K562 (cell line): ENCODE results near the gene EPHB1. TPM values are rescaled to one million over a fixed set of nuclear protein-coding genes. Genes with fewer than 3 reads are reported as not detected.

Experiments used
- ATAC-seq: fragments of 200-7000 bp; cut with Tn5 transposase; 3 replicates; pipeline ENCODE4 v1.9.1; 2020; ENCODE audit warnings: moderate library complexity
- BruUV-seq: library from RNA; stranded (reverse); fragments of 400-500 nt; replicated peaks from 2 replicates; lab custom pipeline; 2021; lab: Mats Ljungman, UMichigan
- CTCF ChIA-PET: fragments of 300-600 bp; formaldehyde crosslinking; extraction: SDS; loops from one replicate; lab custom pipeline; 2021; ENCODE audit warnings: low intra/inter-chr PET ratio; lab: Yijun Ruan, JAX
- POLR2A ChIA-PET: fragments of 300-600, 350-650 bp; sonication (Branson Sonifier 250); formaldehyde crosslinking; extraction: SDS; loops from one replicate; lab custom pipeline; 2021; ENCODE audit warnings: antibody characterized with exemption, inconsistent platforms; lab: Yijun Ruan, JAX
- DNase-seq, 4 experiments: peaks; one replicate each; pipeline versions ENCODE4 v3.0.0 to v3.0.0-alpha.2; 2011 to 2018; ENCODE audit warnings: low spot score in 3 of 4, mixed read lengths in 3 of 4; ENCODE audit errors: extremely low read depth in 1 of 4
- FAIRE-seq: peaks from 2 replicates; lab custom pipeline; 2011; peaks lifted over from hg19 to GRCh38; lab: Jason Lieb, UNC
- H2AFZ ChIP-seq: 2 replicates; pipeline ENCODE4 v1.6.0; 2011; ENCODE audit warnings: low read depth, low read length, control low read depth, inconsistent platforms
- H3K27ac ChIP-seq: fragments of 200-600 bp; 3 replicates; pipeline ENCODE4 v1.8.0; 2011; ENCODE audit warnings: low read depth, mild to moderate bottlenecking, control low read depth, inconsistent platforms, low read length, moderate library complexity, mixed read lengths; ENCODE audit errors: extremely low read depth
- H3K27me3 ChIP-seq, 2 experiments: fragments of 300-600 bp in 1 of 2; 2 replicates in 1 of 2; 3 replicates in 1 of 2; pipeline versions ENCODE4 v1.6.0 to v1.8.0; 2011; ENCODE audit warnings: inconsistent platforms in 2 of 2, low read length in 2 of 2, mild to moderate bottlenecking in 1 of 2, mixed read lengths in 1 of 2, moderate library complexity in 1 of 2; ENCODE audit not compliant: control insufficient read depth in 2 of 2, insufficient read depth in 2 of 2
- H3K36me3 ChIP-seq: fragments of 300-600 bp; 3 replicates; pipeline ENCODE4 v1.8.0; 2011; ENCODE audit warnings: mild to moderate bottlenecking, low read length, inconsistent platforms; ENCODE audit not compliant: control insufficient read depth, insufficient read depth
- H3K4me1 ChIP-seq, 2 experiments: fragments of 200-600 bp in 1 of 2; replicated peaks in 1 of 2; 2 replicates in 1 of 2; 3 replicates in 1 of 2; pipeline versions ENCODE4 v1.5.1 to v1.8.0; 2011; ENCODE audit warnings: inconsistent platforms in 2 of 2, low read length in 2 of 2, mild to moderate bottlenecking in 1 of 2, mixed read lengths in 1 of 2, moderate library complexity in 1 of 2; ENCODE audit not compliant: control insufficient read depth in 2 of 2, insufficient read depth in 2 of 2
- H3K4me2 ChIP-seq: 2 replicates; pipeline ENCODE4 v1.6.1; 2011; ENCODE audit warnings: low read length, control low read depth, inconsistent platforms, mixed read lengths; ENCODE audit not compliant: insufficient read depth
- H3K4me3 ChIP-seq: fragments of 200-600 bp; sonication (generic), shearing (Covaris generic); 2 replicates; pipeline ENCODE4 v1.5.1; 2016; ENCODE audit warnings: control low read depth, inconsistent platforms
- H3K79me2 ChIP-seq: fragments of 200-600 bp; 3 replicates; pipeline ENCODE4 v1.8.0; 2011; ENCODE audit warnings: low read length, inconsistent platforms; ENCODE audit not compliant: control insufficient read depth, insufficient read depth
- H3K9ac ChIP-seq, 2 experiments: 2 replicates each; pipeline versions ENCODE4 v1.6.0 to v1.6.1; 2011; ENCODE audit warnings: low read depth in 2 of 2, low read length in 2 of 2, control low read depth in 1 of 2, inconsistent platforms in 1 of 2, mild to moderate bottlenecking in 1 of 2, mixed read lengths in 1 of 2; ENCODE audit not compliant: insufficient read depth in 1 of 2
- H3K9me1 ChIP-seq: one replicate; pipeline ENCODE4 v1.6.0; 2011; ENCODE audit warnings: inconsistent platforms, mild to moderate bottlenecking, low read length, moderate library complexity; ENCODE audit not compliant: control insufficient read depth, insufficient read depth
- H3K9me3 ChIP-seq: replicated peaks from 2 replicates; pipeline ENCODE4 v1.5.1; 2011; ENCODE audit warnings: low read depth, low read length, inconsistent platforms; ENCODE audit not compliant: control insufficient read depth, insufficient read depth
- H4K20me1 ChIP-seq: replicated peaks from 2 replicates; pipeline ENCODE4 v1.6.1; 2011; ENCODE audit warnings: low read length, inconsistent platforms, mixed read lengths; ENCODE audit not compliant: control insufficient read depth, insufficient read depth
- ARID2 ChIP-seq: fragments of 450-650 bp; IDR thresholded peaks from 2 replicates; pipeline ENCODE4 v1.6.1; 2017; ENCODE audit warnings: antibody characterized with exemption, mild to moderate bottlenecking
- CBX5 ChIP-seq: IDR thresholded peaks from 2 replicates; pipeline ENCODE4 v1.6.1; 2014; ENCODE audit warnings: low read depth, borderline replicate concordance
- FOXK1 ChIP-seq: sonication (generic); formaldehyde crosslinking; IDR thresholded peaks from 2 replicates; pipeline ENCODE4 v1.8.0; 2022; ENCODE audit warnings: missing genetic modification reagents, mild to moderate bottlenecking, borderline replicate concordance
- POLR2AphosphoS2 ChIP-seq: IDR thresholded peaks from 2 replicates; pipeline ENCODE4 v1.6.1; 2012; ENCODE audit warnings: low read length, improper control_type of control experiment
- POLR2B ChIP-seq: fragments of 450-650 bp; IDR thresholded peaks from 2 replicates; pipeline ENCODE4 v1.6.1; 2018; ENCODE audit warnings: low read depth; ENCODE audit not compliant: partially characterized antibody
- WGBS: fragments of 100-300 bp; shearing (Covaris generic); methylation state at CpG from one replicate; pipeline ENCODE4 v1.1.6; 2016; ENCODE audit warnings: low coverage, mixed read lengths; ENCODE audit not compliant: insufficient coverage; ENCODE audit errors: missing lambda C conversion rate; 5-methylcytosine and 5-hydroxymethylcytosine counted together
- in situ Hi-C: fragments of 300-500 bp; cut with MboI; formaldehyde crosslinking; loops from 4 replicates; pipeline ENCODE4 v1.15.0; 2018; ENCODE audit warnings: inconsistent platforms, mixed read lengths
- intact Hi-C: fragments of 100-400 bp; cut with micrococcal nuclease; formaldehyde crosslinking; loops from 2 replicates; pipeline ENCODE4 v1.14.2; 2022
- polyA plus RNA-seq, 8 experiments: library from polyadenylated mRNA; depleted of rRNA in 4 of 8; stranded (reverse) in 5 of 8; unstranded in 3 of 8; fragments of >200 nt; fragmentation: Nextera tagmentation in 2 of 8; fragmentation: Illumina TruSeq in 1 of 8; extraction: Ambion mirVana in 2 of 8; extraction: Trizol in 1 of 8; gene quantifications; 2 replicates each; pipeline versions ENCODE4 v1.2.1 to v1.2.3, GENCODE V29; 2011 to 2014; ENCODE audit warnings: inconsistent platforms in 1 of 8, missing spikeins in 1 of 8
- total RNA-seq, 7 experiments: library from RNA; depleted of rRNA in 6 of 7; stranded (reverse); fragments of >200 nt in 6 of 7; fragmentation: Illumina TruSeq in 2 of 7; extraction: Trizol in 2 of 7; gene quantifications; 2 replicates each; pipeline versions ENCODE4 v1.2.1 to v1.2.3, GENCODE V29; 2011 to 2021; ENCODE audit warnings: low replicate concordance in 1 of 7
- TF ChIP-seq, protein P1 (sequence below): sonication (generic); formaldehyde crosslinking; IDR thresholded peaks from 2 replicates; pipeline ENCODE4 v1.8.1; 2022; ENCODE audit warnings: missing genetic modification reagents
- TF ChIP-seq, protein P2 (sequence below): sonication (generic); formaldehyde crosslinking; IDR thresholded peaks from 2 replicates; pipeline ENCODE4 v1.8.1; 2023; ENCODE audit warnings: mild to moderate bottlenecking, missing genetic modification reagents
- TF ChIP-seq, protein P3 (sequence below): fragments of 250-450 bp; sonication (Bioruptor Pico); IDR thresholded peaks from 2 replicates; pipeline ENCODE4 v1.5.0; 2022; ENCODE audit warnings: mild to moderate bottlenecking

The EPHB1 gene
- total and polyA plus RNA-seq, 9 of the 15 experiments (the other 6 are each of a cell fraction or from before 2014, with no cell fraction given): 0.29 TPM; not detected in 8

DNA sequence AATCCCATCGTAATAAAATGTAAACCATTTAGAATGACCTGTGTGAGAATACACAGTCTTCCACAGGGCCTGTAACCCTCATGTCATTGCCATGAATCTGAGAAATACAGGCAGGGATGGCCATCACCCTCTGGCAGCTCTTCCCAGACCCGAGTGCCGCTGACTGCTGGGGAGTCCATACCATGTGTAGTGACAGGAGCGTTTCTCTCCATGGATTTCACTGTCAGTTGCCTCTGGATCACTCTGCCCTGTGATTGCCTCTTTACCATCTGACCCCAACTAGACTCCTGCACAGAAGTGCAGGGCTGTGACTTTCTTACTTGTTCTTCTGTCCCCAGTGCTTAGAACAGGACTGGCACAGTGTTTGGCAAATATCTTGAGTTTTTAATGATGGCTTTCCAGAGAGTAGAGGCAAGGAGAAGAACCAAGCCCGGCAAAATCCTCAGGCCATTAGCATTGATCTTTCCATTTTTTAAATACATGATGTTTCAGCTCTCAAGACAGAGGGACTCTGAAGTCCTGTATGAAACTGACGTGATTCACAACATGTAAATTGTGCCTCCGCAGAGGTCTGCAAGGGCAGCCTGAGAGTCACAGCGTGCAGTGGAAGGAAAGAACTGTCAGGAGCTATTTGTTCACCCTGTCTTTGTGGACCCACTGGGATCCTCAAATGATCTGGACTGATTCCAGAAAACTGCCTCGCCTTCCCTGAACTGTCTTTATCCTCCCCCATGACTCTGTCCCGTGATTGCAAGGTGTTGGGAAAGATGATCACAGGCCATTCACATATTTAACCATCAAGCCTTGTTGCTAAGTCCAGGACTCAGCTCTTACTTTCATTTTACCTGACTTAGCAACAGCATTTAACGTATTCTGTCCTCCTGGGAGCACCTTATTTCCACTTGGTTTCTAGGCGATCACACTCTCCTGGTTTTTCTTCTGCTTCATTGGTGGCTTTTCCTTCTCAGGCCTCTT lies 354.9 kb downstream of the EPHB1 start:
- Histone ChIP-seq H2AFZ (no peak overlapping the region), H3K27ac (no peak overlapping the region), H3K79me2 (no peaks in the 10 kb centered on the region), H3K9ac (no peak overlapping the region), H3K36me3 (no peaks in the 10 kb centered on the region), H3K4me3 (no peak overlapping the region), H3K4me1 (no peaks in the 10 kb centered on the region), H4K20me1 (no peaks in the 10 kb centered on the region), H3K9me3 (no peaks in the 10 kb centered on the region), H3K27me3 (no peaks in the 10 kb centered on the region), H3K4me2 (no peak overlapping the region), H3K9me1 (no peaks in the 10 kb centered on the region)
- CTCF ChIA-PET: no interaction called here
- no peak for ATAC-seq
- TF ChIP-seq, protein P1, sequence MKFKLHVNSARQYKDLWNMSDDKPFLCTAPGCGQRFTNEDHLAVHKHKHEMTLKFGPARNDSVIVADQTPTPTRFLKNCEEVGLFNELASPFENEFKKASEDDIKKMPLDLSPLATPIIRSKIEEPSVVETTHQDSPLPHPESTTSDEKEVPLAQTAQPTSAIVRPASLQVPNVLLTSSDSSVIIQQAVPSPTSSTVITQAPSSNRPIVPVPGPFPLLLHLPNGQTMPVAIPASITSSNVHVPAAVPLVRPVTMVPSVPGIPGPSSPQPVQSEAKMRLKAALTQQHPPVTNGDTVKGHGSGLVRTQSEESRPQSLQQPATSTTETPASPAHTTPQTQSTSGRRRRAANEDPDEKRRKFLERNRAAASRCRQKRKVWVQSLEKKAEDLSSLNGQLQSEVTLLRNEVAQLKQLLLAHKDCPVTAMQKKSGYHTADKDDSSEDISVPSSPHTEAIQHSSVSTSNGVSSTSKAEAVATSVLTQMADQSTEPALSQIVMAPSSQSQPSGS (CRISPR knock-in tag): no peak
- no peak for TF ChIP-seq POLR2B
- TF ChIP-seq, protein P2, sequence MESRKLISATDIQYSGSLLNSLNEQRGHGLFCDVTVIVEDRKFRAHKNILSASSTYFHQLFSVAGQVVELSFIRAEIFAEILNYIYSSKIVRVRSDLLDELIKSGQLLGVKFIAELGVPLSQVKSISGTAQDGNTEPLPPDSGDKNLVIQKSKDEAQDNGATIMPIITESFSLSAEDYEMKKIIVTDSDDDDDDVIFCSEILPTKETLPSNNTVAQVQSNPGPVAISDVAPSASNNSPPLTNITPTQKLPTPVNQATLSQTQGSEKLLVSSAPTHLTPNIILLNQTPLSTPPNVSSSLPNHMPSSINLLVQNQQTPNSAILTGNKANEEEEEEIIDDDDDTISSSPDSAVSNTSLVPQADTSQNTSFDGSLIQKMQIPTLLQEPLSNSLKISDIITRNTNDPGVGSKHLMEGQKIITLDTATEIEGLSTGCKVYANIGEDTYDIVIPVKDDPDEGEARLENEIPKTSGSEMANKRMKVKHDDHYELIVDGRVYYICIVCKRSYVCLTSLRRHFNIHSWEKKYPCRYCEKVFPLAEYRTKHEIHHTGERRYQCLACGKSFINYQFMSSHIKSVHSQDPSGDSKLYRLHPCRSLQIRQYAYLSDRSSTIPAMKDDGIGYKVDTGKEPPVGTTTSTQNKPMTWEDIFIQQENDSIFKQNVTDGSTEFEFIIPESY (CRISPR knock-in tag): no peak
- no peak for TF ChIP-seq POLR2AphosphoS2
- no peak for TF ChIP-seq FOXK1 (CRISPR knock-in tag)
- TF ChIP-seq CBX5: no peak
- TF ChIP-seq ARID2: no peak
- TF ChIP-seq, protein P3, sequence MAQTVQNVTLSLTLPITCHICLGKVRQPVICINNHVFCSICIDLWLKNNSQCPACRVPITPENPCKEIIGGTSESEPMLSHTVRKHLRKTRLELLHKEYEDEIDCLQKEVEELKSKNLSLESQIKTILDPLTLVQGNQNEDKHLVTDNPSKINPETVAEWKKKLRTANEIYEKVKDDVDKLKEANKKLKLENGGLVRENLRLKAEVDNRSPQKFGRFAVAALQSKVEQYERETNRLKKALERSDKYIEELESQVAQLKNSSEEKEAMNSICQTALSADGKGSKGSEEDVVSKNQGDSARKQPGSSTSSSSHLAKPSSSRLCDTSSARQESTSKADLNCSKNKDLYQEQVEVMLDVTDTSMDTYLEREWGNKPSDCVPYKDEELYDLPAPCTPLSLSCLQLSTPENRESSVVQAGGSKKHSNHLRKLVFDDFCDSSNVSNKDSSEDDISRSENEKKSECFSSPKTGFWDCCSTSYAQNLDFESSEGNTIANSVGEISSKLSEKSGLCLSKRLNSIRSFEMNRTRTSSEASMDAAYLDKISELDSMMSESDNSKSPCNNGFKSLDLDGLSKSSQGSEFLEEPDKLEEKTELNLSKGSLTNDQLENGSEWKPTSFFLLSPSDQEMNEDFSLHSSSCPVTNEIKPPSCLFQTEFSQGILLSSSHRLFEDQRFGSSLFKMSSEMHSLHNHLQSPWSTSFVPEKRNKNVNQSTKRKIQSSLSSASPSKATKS: no peak
- no TSS peak for BruUV-seq
- FAIRE-seq: no peak
- intact Hi-C loops (loop anchor here (1.0 kb wide), 1 partner anchor 15 kb away; no protein-coding TSS in a partner anchor), in situ Hi-C loops (no loop called here)
- whole genome bisulfite sequencing: under 1% methylated on average over 11 of the region's 12 CpGs
- POLR2A ChIA-PET: no interaction called here
- no peak for DNase-seq
